GM04504 (cell line): ENCODE measurements around the gene CTXND1.

Experiments
- DNase-seq: peaks from one replicate; pipeline ENCODE4 v3.0.0-alpha.2; 2012; ENCODE audit warnings: low read depth

Gene CTXND1

DNA sequence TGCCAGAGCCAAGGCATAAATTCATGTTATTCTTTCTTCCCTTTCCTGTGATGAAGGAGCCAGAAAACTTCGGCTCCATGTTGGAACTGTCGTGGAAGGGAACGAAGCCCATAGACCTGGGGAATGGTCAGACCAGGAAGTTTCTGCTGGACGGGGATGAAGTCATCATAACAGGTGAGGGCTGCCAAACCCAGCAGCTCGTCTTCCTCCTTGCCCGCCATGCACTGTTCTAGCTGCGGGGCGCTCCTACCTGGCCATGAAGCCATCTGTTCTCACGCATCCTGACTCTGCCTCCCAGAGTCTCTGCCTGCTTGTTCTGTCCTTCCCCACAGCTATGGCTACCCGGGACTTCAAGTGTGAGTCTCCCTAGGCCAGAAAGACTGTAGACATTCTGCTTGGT is 71.0 kb downstream of the CTXND1 start:
- no peak for DNase-seq

DNA sequence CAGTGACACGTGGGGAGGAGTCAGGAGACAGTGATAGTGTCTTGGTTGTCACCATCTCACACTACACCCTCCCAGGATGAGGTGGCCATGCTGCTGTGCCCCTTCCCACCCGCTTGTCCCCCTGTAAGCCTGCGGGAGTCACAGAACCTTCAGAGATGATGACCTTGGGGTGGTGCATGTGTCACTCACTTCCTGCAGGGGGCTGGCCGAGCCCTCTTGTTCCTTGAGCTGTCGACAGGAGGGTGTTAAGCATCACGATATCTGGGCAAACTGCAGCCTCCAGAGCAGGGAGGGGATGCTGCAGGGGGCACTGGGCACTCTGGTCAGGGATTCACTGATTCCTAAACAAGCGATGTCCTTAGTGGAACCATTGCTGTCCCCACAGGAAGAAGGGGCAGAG is 71.5 kb downstream of the CTXND1 start:
- DNase-seq: no peak

DNA sequence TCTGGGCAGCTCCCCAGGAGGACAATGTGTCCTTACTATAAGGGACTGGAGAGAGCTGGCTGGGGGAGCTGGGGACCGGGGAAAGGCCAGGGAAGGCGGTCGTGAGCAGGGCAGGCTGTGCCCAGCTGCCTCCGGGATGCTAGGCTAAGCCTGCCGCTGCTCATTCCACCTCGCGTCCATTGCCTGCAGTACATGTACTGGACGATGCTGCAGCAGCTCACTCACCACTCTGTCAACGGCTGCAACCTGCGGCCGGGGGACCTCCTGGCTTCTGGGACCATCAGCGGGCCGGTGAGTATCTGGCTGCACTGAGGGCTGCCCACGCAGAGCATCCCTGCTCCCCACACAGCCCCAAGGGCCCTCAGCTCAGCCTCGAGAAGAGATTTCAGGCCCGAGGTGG is 72.1 kb downstream of the CTXND1 start:
- no peak for DNase-seq

DNA sequence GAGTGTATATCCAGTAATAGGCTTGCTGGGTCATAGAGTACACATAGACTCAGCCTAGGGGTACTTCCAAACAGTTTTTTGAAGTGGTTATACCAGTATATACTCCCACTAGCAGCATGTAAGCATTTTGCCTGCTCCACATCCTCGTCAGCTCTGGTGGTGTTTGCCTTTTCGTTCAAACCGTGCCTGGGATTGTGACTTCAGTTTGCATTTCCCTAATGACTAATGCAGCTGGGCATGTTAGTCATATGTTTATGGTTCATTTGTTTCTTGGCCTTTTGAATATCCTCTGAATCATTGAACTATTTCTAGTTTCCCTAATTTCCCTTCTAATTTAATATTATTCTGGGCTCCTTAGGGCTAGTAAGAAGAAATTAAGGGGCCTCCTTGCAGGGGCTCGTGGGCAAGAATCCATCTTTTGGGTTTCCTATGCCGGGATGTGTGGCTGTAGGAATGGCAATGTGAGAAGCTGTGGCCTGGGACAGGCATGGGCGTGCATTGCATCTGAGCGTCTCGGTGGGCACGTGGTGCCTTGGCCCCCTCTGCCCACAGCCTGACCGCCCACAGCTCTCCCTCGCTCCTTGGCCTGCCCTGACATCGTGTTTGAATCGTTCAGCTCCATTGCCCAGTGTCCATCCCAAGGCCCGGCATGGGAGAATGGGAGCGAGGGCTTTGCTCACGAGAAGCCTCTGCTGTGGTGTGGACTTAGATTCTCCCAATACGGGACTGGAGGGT is 72.8 kb downstream of the CTXND1 start:
- peak; percentile 71 for DNase-seq

GRCh38 chr15:80177156-80177555 is 74.9 kb downstream of the CTXND1 start:
- DNase-seq: no peak

- no peak for DNase-seq
Measured at GRCh38 chr15:80176443-80176842, 75.6 kb downstream of the CTXND1 start.

DNA sequence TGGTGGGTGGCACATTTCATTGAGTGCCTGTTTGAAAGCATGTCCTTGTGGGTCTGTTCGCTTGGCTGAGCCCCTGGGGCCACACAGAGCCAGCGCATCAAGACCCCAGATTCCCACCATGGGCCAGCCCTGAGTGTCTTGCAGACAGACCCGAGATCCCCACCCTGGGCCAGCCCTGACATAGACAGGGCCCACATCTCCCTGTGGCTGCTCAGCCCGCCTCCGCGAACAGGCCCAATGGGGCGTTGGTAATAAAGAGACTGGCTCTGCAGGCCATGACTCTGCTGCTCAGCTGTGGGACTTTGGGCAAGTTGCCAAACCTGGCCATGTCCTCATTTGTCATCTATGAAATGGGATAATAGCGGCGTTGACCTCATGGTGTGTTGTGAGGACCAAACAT is 76.6 kb downstream of the CTXND1 start:
- no peak for DNase-seq

GRCh38 chr15:80174017-80174746 is 77.8 kb downstream of the CTXND1 start:
- peak; percentile 72 for DNase-seq

DNA sequence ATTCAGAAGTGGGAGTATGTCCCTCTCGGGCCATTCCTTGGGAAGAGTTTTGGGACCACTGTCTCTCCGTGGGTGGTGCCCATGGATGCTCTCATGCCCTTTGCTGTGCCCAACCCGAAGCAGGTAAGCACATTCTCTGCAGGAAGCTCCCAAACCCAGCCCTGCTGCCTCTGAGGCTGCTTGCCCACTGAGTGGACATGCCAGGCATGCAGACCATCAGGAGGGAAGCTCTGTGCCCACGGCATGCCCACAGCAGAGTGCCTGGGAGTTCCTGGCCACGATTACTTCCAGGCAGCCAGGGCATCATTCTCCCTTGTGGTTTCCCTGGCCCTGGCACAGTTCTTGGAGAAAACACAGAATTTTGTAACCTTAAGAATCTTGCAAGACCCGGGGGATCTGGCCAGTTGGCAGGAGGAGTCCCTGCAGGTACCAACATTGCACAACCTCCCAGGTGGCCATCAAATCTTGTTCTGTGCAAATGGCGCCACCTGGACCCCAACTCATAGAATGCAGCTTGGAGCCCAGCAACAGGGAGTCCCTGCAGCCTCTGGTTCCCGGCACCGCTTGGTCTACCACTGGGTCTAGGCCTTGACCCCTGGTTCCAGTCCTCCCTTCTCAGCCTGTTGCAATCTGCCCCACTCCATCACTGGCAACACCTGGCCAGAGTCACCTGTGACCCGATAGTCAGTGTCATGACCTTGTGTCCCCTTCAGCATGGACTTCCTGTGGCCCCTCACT is 78.8 kb downstream of the CTXND1 start:
- DNase-seq: no peak

DNA sequence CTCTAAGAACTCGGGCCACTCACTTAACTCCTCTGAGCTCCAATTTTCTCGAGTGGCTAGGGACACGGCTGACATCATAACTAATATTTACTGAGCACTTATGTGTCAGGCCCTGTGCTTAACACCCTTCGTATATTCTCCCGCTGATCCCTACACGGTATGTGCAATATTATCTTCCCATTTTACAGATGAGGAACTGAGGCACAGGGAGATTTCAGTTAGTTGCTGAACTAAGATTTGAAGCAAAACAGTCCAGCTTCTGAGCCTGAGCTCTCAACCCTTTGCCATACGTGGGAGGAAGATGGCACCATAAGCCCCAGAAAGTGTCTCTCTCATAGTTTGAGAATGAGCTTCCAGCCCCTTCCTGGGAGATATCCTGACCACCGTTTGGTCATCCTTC is 79.6 kb downstream of the CTXND1 start:
- no peak for DNase-seq

DNA sequence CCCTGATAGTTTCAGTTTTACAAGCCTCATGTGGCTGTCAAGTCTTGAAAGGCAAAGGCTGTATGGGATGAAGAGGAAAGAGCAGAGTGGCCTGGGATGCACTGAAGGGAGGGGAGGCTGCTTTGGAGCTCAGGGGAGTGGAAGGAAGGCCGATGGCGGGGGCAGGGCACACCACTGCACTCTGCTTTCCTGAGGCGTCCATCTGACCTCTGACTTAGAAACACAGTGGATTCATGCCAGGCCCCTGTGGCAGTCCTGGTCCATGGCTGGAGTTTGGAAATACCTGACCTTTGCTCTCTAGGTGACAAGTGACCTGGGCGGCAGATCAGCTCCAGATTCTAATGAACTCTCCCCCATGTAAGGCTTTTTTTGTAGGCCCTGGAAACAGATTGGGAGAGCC is 80.2 kb downstream of the CTXND1 start:
- no peak for DNase-seq

GRCh38 chr15:80170596-80170995 is 81.4 kb downstream of the CTXND1 start:
- no peak for DNase-seq

GRCh38 chr15:80169768-80170357 is 82.2 kb downstream of the CTXND1 start:
- no peak for DNase-seq

DNA sequence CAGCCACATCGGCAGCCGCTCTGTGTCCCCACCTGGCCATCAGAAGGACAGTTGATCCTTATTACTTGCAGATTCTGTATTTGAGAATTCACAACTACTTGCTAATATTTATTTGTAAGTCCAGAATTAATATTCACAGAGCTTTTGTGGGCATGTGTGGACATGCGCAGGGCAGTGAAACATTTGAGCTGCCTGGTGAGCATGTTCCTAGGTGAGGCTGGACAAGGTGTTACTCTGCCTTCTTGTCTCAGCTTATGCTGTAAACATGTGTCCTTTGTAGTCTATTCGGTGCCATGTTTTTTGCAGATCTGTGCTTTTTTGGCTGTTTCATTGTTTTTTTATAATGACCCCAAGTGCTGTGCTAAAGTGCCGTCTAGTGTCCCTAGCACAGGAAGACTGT is 83.6 kb downstream of the CTXND1 start:
- DNase-seq: no peak

GRCh38 chr15:80167936-80168335 is 84.1 kb downstream of the CTXND1 start:
- no peak for DNase-seq

GRCh38 chr15:80163897-80164296 is 88.1 kb downstream of the CTXND1 start:
- DNase-seq: no peak

DNA sequence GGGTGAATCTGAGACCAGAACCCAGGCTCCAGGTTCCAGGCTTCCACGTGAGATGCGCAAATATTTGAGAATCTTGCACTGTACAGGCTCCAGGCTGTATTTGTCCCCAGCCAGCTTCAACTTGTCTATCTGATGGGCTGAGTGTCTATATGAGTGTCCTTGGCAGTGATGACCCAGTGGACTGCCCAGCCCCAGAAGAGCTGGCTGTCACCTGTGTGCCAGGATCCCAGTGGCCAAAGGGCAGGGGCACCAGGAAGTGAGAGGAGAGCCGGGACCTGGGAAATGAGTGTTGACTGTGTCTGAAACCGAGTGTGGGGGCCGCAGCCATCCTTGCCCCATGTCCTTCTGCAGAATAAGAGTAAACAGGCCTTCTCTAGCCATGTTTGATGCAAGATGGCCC is 88.8 kb downstream of the CTXND1 start:
- no peak for DNase-seq

DNA sequence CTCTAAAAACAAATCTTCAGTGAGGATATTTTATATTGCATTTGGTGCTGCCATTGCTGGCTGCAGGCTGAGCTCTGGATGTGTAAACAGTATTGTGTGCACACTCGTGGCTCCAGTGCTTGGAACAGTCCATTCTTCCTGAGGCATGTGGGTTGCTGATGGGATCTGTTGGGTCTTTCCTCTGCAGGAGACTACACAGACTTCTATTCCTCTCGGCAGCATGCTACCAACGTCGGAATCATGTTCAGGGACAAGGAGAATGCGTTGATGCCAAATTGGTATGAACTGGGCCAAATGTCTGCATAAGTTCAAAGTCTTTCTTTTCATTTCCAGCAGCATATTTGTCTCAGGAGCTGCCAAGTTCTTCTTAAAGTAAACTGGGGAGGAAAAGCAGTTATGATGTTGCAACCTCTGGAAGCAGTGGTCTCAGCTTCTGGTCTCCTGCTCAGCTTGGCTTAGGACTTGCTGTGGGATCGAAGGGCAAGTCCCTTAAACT is 89.9 kb downstream of the CTXND1 start:
- no peak for DNase-seq

DNA sequence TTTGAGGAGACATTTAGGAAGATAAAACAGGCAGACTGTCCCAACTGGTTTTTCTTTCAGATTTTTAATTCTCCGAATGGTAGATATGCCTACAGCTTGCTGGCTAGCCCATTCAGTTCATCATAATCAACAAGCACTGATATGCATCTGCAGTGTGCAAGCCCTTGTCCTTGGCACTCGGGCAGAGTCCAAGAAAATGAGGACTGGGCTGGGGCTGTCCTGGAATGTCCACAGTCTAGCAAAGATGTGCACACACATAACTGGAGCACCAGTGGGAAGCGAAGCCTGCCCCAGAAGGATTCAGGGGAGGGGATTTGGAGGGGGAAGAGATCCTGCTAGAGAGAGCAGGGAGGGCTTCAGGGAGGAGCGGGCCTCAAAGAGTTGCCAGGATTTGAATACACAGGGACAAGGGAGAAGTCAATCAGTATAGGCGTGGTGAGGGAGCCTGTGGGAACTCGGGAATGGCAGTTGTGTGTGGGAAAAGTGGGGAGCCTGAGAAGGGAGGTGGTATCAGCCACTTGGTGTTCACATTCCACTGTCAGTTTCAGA is 90.5 kb downstream of the CTXND1 start:
- DNase-seq: no peak

DNA sequence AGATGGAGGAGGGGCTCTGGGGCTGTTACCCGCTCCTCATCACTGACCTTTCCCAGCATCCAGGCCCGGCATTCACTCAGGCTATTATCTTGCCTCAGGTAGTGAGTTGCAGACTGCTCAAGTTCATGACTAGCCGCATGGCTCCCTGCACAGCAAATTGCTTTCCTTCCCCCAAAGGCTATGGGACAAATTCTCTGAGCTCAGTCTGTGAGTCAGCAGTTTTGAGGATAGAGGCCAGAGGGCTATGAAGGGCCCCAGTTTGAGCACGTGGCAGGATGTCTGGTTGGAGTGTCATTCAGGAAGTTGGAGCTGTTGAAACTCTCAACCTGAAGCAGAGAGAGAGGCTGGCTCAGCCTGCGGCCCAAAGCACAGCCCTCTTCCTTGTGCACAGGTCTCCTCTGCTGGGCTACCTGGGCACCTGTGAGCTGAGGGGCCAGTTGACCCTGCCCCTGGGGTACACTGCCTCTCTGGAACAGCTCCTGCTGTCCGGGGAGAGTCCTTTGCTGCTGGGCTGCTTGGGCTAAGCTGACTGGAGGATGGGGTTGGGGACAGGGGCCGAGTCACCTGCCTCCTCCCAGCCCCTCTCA is 91.3 kb downstream of the CTXND1 start:
- peak; percentile 88 for DNase-seq

DNA sequence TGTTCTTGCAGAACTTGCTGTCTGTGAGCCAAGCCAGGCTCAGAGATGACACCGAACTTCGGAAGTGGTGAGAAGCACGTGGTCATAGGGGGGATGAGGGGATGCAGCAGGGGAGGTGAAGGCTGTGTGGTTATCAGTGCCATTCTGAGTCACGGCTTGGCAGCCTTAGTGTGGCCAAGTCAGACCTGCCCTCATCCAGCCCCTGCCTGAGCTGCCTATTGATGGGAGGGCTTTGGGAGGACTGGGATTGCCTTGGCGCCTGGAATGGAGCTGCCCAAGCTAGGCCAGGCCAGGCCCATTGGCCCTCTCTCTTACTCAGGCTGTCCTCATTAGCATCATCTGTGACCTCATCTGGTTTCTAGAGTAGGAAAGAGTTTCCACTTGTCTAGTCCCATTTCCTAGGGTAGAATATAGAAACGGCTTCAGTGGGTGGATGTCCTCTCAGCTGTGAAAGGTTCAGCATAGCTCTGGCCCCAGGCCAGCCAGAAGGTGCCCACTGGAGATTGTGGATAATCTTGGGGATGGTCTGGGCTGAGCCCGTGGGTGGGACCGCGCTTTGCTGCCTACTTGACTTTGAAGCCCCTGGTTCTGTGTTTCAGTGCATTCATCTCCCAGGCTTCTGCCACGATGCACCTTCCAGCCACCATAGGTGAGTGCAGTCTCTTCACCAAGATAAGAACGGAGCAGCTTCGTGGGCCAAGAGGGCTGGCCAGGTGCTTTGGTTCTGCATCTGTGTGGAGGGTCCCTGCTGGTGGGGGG is 92.0 kb downstream of the CTXND1 start:
- no peak for DNase-seq
